Activated CD4-positive, alpha-beta memory T cell treated with anti-CD3 and anti-CD28 coated beads for 36 hours (primary cell): ENCODE measurements around the gene STIL. TPM values are rescaled to one million over a fixed set of nuclear protein-coding genes. Genes with fewer than 3 reads are reported as not detected.
"Not testable (repeated sequence)": the region's sequence is repeated elsewhere in the genome, so short reads cannot be mapped to it uniquely, and the experiment has no call there.

Source experiments
- CTCF ChIA-PET: fragments of 350-600 bp; sonication (Branson Sonifier 250); formaldehyde crosslinking; loops from one replicate; lab custom pipeline; 2021; ENCODE audit warnings: antibody characterized with exemption, inconsistent platforms; lab: Charles Lee
- POLR2A ChIA-PET: fragments of 350-600 bp; sonication (Branson Sonifier 250); formaldehyde crosslinking; loops from one replicate; lab custom pipeline; 2021; ENCODE audit warnings: antibody characterized with exemption; lab: Charles Lee
- DNase-seq: peaks from one replicate; pipeline ENCODE4 v3.0.0-alpha.2; 2020
- H3K27ac Mint-ChIP-seq: one replicate; pipeline ENCODE4 v1.8.0; 2021; ENCODE audit warnings: mixed read lengths
- H3K27me3 Mint-ChIP-seq: one replicate; pipeline ENCODE4 v1.8.0; 2021; ENCODE audit warnings: mixed read lengths
- H3K36me3 Mint-ChIP-seq: one replicate; pipeline ENCODE4 v1.8.0; 2021; ENCODE audit warnings: mixed read lengths
- H3K4me1 Mint-ChIP-seq: one replicate; pipeline ENCODE4 v1.8.0; 2021; ENCODE audit warnings: low read depth, mixed read lengths
- H3K4me3 Mint-ChIP-seq: one replicate; pipeline ENCODE4 v1.8.0; 2021; ENCODE audit warnings: mild to moderate bottlenecking, mixed read lengths
- H3K9me3 Mint-ChIP-seq: one replicate; pipeline ENCODE4 v1.8.0; 2021; ENCODE audit warnings: mixed read lengths
- intact Hi-C: fragments of 100-400 bp; cut with micrococcal nuclease; formaldehyde crosslinking; loops from one replicate; pipeline ENCODE4 v1.15.1; 2023
- total RNA-seq, 2 experiments: library from RNA; stranded (reverse); gene quantifications; one replicate each; pipeline ENCODE4 v1.2.3, GENCODE V29; 2021

Gene STIL
- total RNA-seq, 2 experiments from 2014 or later, result 31.3 to 33.6 TPM

DNA sequence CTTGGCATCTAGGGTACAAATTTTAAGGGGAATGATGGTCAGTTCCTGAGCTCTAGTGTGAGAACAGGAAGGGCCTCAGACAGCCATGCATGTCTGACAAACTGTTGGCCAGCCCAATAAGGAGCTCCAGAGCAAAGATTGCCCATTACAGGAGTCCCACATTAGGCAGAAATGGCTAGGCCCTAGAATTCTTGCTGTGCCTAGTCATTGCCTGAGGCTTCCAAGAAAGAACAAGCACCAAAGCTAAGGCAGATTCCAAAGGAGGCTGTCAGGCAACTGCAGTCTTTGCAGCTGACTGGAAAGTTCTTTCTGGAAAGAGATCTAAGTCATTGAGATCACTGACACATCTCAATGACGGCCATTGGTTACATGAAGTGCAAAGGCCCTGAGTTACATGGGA, 3.9 kb upstream of the STIL start:
- Mint-ChIP-seq H3K4me3 (no peak overlapping the region), H3K27me3 (no peaks in the 10 kb centered on the region), H3K9me3 (no peaks in the 10 kb centered on the region), H3K27ac (no peak overlapping the region), H3K4me1 (peaks cover 1% of the 10 kb centered on the region), H3K36me3 (peaks cover 8% of the 10 kb centered on the region)
- ChIA-PET POLR2A (interaction anchor here (1.1 to 1.5 kb wide), 2 partner anchors 13 to 16 kb away, joined by 4 to 6 read pairs; partner anchors contain the start of gene CMPK1), CTCF (interaction anchor here (0.9 to 1.7 kb wide), 5 partner anchors 11 to 409 kb away, joined by 3 to 4 read pairs (median 3); no protein-coding TSS in a partner anchor)
- intact Hi-C loops, result loop anchor here (10.0 kb wide), 1 partner anchor 143 kb away; no protein-coding TSS in a partner anchor
- DNase-seq, result no peak

- H3K36me3 Mint-ChIP-seq, result peaks cover 38% of the 10 kb centered on the region
- DNase-seq, result no peak
- no peak overlapping the region for H3K27ac Mint-ChIP-seq
- no peaks in the 10 kb centered on the region for H3K27me3 Mint-ChIP-seq
- intact Hi-C loops, result no loop called here
- no peak overlapping the region for H3K4me3 Mint-ChIP-seq
- H3K4me1 Mint-ChIP-seq, result peaks cover 6% of the 10 kb centered on the region
- ChIA-PET CTCF (interaction anchor here (1.8 kb wide), 1 partner anchor 131 kb away, joined by 5 read pairs; no protein-coding TSS in a partner anchor), POLR2A (no interaction called here)
- H3K9me3 Mint-ChIP-seq, result no peaks in the 10 kb centered on the region
Measured at GRCh38 chr1:47309427-47309826, 4.5 kb downstream of the STIL start.

GRCh38 chr1:47302472-47302871, 11.5 kb downstream of the STIL start:
- DNase-seq, result no peak
- H3K36me3 Mint-ChIP-seq, result peaks cover 43% of the 10 kb centered on the region
- no peak overlapping the region for H3K4me3 Mint-ChIP-seq
- H3K4me1 Mint-ChIP-seq, result no peaks in the 10 kb centered on the region
- CTCF ChIA-PET, result no interaction called here
- POLR2A ChIA-PET, result no interaction called here
- H3K27ac Mint-ChIP-seq, result no peak overlapping the region
- H3K9me3 Mint-ChIP-seq, result no peaks in the 10 kb centered on the region
- no peaks in the 10 kb centered on the region for H3K27me3 Mint-ChIP-seq
- intact Hi-C loops, result no loop called here

- H3K4me1 Mint-ChIP-seq, result no peaks in the 10 kb centered on the region
Measured at GRCh38 chr1:47298025-47298699, 15.8 kb downstream of the STIL start.

DNA sequence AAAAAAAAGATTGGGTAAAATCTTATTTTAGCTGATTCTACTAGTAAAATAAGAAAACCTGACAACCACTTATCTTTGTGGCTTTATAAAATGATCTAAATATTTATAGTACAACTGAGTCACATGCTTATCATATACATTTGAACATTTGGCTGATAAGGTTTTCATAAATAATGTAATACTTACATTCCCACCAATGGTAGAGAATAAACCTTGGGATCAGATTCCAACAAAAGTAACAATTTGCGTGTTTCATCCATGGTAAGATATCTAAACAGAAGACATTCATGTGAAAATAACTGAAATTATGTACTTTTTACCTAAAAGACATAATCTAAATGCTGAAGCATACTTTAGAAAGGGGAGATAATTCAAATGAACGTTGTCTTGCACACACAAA, 18.4 kb downstream of the STIL start:
- no peaks in the 10 kb centered on the region for H3K9me3 Mint-ChIP-seq
- POLR2A ChIA-PET, result no interaction called here
- no peaks in the 10 kb centered on the region for H3K27me3 Mint-ChIP-seq
- no peak overlapping the region for H3K4me3 Mint-ChIP-seq
- intact Hi-C loops, result no loop called here
- CTCF ChIA-PET, result no interaction called here
- H3K36me3 Mint-ChIP-seq, result peaks cover 27% of the 10 kb centered on the region
- no peaks in the 10 kb centered on the region for H3K4me1 Mint-ChIP-seq
- DNase-seq, result no peak
- no peak overlapping the region for H3K27ac Mint-ChIP-seq

More at GRCh38 chr1:47298025-47298699, 15.8 kb downstream of the STIL start:
- H3K27ac Mint-ChIP-seq, result no peak overlapping the region
- CTCF ChIA-PET, result interaction anchor here (0.6 to 1.6 kb wide), 2 partner anchors 90 to 105 kb away, joined by 3 to 4 read pairs; no protein-coding TSS in a partner anchor
- no peak overlapping the region for H3K4me3 Mint-ChIP-seq
- intact Hi-C loops, result no loop called here
- peaks cover 39% of the 10 kb centered on the region for H3K36me3 Mint-ChIP-seq
- no peak for DNase-seq
- POLR2A ChIA-PET, result interaction anchor here (1.8 kb wide), 1 partner anchor 35 kb away, joined by 4 read pairs; the partner anchor contains the start of gene CMPK1
- no peaks in the 10 kb centered on the region for H3K27me3 Mint-ChIP-seq
- no peaks in the 10 kb centered on the region for H3K9me3 Mint-ChIP-seq

GRCh38 chr1:47294863-47295262, 19.1 kb downstream of the STIL start:
- H3K4me3 Mint-ChIP-seq, result not testable (repeated sequence)

DNA sequence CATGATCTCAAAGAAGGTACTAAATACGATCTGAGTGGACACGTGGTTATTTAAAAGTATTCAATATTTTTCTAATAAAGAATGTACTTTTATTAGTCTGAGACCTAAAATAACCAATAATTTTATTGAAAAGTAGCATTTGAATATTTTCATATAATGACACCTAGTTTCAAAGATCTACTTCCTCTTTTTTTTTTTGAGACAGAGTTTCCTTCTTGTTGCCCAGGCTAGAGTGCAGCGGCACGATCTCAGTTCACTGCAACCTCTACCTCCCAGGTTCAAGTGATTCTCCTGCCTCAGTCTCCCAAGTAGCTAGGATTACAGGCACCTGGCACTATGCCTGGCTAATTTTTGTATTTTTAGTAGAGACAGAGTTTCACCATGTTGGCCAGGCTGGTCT, 25.8 kb downstream of the STIL start:
- peaks cover 30% of the 10 kb centered on the region for H3K36me3 Mint-ChIP-seq
- H3K4me3 Mint-ChIP-seq, H3K27me3 Mint-ChIP-seq, H3K4me1 Mint-ChIP-seq, H3K9me3 Mint-ChIP-seq, DNase-seq, POLR2A ChIA-PET, H3K27ac Mint-ChIP-seq, intact Hi-C loops: not testable (repeated sequence)
- CTCF ChIA-PET, result interaction anchor here (1.0 kb wide), 1 partner anchor 25 kb away, joined by 3 read pairs; no protein-coding TSS in a partner anchor

More at GRCh38 chr1:47294863-47295262, 19.1 kb downstream of the STIL start:
- POLR2A ChIA-PET, DNase-seq, H3K4me1 Mint-ChIP-seq, H3K27me3 Mint-ChIP-seq, H3K9me3 Mint-ChIP-seq, intact Hi-C loops, H3K27ac Mint-ChIP-seq: not testable (repeated sequence)
- CTCF ChIA-PET, result interaction anchor here (0.6 kb wide), 2 partner anchors 28 to 54 kb away, joined by 3 read pairs; no protein-coding TSS in a partner anchor
- peaks cover 29% of the 10 kb centered on the region for H3K36me3 Mint-ChIP-seq

DNA sequence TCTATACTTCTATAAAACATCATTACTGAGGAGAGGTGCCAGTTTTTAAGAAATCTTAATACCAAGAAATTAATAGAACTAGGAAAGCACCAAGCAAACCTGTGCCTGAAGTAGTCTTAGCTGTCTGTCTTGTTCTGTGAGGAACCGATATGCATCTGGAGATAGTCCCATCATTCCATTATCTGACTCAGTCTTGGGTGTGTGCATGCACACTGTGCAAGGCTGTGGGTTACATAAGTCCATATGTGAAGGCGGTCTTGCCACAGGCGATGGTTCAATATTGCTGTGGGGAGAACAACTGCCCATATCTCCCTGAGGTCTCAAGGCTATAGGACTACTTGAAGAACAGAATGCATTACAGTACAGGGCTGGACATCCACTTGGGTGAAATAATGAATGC, 33.8 kb downstream of the STIL start:
- no peak overlapping the region for H3K4me3 Mint-ChIP-seq
- no peaks in the 10 kb centered on the region for H3K27me3 Mint-ChIP-seq
- intact Hi-C loops, result no loop called here
- no peaks in the 10 kb centered on the region for H3K4me1 Mint-ChIP-seq
- ChIA-PET CTCF (interaction anchor here (0.5 kb wide), 1 partner anchor 155 kb away, joined by 3 read pairs; no protein-coding TSS in a partner anchor), POLR2A (no interaction called here)
- H3K9me3 Mint-ChIP-seq, result no peaks in the 10 kb centered on the region
- H3K36me3 Mint-ChIP-seq, result peaks cover 35% of the 10 kb centered on the region
- DNase-seq, result no peak
- no peak overlapping the region for H3K27ac Mint-ChIP-seq

- ChIA-PET CTCF (interaction anchor here (1.1 to 2.1 kb wide), 2 partner anchors 12 to 14 kb away, joined by 3 to 6 read pairs; no protein-coding TSS in a partner anchor), POLR2A (no interaction called here)
- H3K27ac Mint-ChIP-seq, result no peak overlapping the region
- H3K9me3 Mint-ChIP-seq, result no peaks in the 10 kb centered on the region
- intact Hi-C loops, result no loop called here
- H3K36me3 Mint-ChIP-seq, result peaks cover 31% of the 10 kb centered on the region
- no peak for DNase-seq
- H3K4me3 Mint-ChIP-seq, result no peak overlapping the region
- H3K27me3 Mint-ChIP-seq, result no peaks in the 10 kb centered on the region
- no peaks in the 10 kb centered on the region for H3K4me1 Mint-ChIP-seq
Measured at GRCh38 chr1:47276850-47277249, 37.1 kb downstream of the STIL start.

DNA sequence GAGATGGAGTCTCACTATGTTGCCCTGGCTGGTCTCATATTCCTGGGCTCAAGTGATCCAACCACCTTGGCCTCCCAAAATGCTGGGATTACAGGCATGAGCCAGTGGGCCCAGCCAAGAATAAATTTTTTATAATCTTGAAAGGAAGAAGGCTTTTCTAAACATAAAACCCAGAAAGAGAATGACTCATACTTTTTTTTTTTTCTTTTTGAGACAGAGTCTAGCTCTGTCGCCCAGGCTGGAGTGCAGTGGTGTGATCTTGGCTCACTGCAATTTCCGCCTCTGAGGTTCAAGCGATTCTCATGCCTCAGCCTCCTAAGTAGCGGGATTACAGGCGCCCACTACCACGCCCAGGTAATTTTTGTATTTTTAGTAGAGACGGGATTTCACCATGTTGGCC, 38.1 kb downstream of the STIL start:
- H3K9me3 Mint-ChIP-seq, H3K4me1 Mint-ChIP-seq, H3K4me3 Mint-ChIP-seq, H3K27me3 Mint-ChIP-seq, H3K27ac Mint-ChIP-seq, POLR2A ChIA-PET, intact Hi-C loops, DNase-seq: not testable (repeated sequence)
- CTCF ChIA-PET, result interaction anchor here (1.1 to 2.1 kb wide), 2 partner anchors 11 to 13 kb away, joined by 3 to 6 read pairs; no protein-coding TSS in a partner anchor
- H3K36me3 Mint-ChIP-seq, result peaks cover 30% of the 10 kb centered on the region

GRCh38 chr1:47265529-47265928, 48.4 kb downstream of the STIL start:
- peaks cover 27% of the 10 kb centered on the region for H3K36me3 Mint-ChIP-seq
- intact Hi-C loops, H3K4me1 Mint-ChIP-seq, POLR2A ChIA-PET, H3K9me3 Mint-ChIP-seq, DNase-seq, H3K4me3 Mint-ChIP-seq, H3K27me3 Mint-ChIP-seq, H3K27ac Mint-ChIP-seq: not testable (repeated sequence)
- CTCF ChIA-PET, result interaction anchor here (1.4 kb wide), 1 partner anchor 86 kb away, joined by 4 read pairs; no protein-coding TSS in a partner anchor

DNA sequence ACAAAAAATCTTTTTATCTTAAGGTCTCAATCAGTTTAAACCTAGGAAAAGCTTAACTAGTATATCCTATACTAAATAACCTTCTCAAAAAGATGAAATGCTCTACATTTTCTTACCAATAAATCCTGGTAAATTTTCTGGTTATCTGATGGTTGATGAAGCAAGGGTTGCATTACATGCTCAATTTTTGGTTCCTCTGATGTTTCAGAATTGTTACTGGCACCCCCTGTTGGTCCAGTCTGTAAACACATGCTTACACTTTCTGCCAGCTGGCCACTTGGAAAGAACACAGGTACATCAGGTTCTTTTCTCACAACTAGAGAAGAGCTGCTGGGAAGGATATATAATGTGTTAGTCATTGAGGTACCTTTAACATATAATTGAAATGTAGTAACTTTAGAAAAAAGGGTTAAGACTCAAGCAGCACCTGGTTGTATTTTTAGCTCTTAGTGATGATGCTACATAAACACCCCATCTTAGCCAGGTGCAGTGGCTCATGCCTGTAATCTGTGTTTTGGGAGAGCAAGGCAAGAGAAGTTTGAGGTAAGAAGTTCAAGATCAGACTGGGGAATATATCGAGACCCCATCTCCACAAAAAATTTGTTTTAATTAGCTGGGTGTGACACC, 51.0 kb downstream of the STIL start:
- intact Hi-C loops, result loop anchor here (1.0 kb wide), 2 partner anchors 70 to 84 kb away; no protein-coding TSS in a partner anchor
- CTCF ChIA-PET, result interaction anchor here (0.6 to 4.6 kb wide), 28 partner anchors 8 to 453 kb away, joined by 3 to 144 read pairs (median 4); partner anchors contain the start of genes FOXD2, PDZK1IP1 and STIL

More for the DNA sequence above, 51.0 kb downstream of the STIL start:
- peak; percentile 46 for DNase-seq
- H3K27ac Mint-ChIP-seq, result no peak overlapping the region
- no peaks in the 10 kb centered on the region for H3K27me3 Mint-ChIP-seq
- H3K4me1 Mint-ChIP-seq, result no peaks in the 10 kb centered on the region
- no peaks in the 10 kb centered on the region for H3K9me3 Mint-ChIP-seq
- POLR2A ChIA-PET, result no interaction called here
- no peak overlapping the region for H3K4me3 Mint-ChIP-seq
- peaks cover 20% of the 10 kb centered on the region for H3K36me3 Mint-ChIP-seq
